ENCODE data around the gene GDF15. TPM values are rescaled to one million over a fixed set of nuclear protein-coding genes. Genes with fewer than 3 reads are reported as not detected.

GDF15 gene
- polyA plus RNA-seq, 6 donors from 2014 or later, result not detected

DNA sequence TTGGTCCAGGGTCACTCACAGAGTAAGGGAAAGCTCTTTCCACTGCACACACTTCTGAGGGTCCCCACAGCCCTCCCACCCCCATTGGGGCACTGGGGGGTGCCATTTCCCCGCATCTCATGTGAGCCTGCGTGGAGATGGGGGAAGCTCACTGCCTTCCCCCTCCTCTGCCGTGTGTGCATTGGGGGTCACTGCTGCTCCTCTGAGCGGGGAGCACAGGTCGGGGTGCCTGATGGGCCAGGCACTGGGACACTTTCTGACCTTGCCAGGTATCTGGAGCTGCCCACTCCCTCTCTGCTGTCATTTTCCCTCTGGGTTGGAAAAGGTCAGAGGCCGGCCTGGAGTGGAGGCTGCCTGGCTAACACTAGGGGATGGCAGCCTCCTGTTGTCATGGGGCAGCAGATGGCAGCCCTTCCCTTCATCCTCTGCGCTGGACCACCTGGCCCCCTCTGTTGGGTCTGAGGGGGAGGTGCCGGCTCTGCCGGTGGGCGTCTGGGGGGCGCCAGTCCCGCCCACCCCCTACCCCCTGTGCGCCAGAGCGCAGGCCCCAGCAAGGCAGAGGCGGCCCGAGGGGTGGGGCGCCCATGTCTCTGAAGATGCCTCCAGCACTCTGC, 42.3 kb downstream of the GDF15 start:
- DNase-seq, result no peak

DNA sequence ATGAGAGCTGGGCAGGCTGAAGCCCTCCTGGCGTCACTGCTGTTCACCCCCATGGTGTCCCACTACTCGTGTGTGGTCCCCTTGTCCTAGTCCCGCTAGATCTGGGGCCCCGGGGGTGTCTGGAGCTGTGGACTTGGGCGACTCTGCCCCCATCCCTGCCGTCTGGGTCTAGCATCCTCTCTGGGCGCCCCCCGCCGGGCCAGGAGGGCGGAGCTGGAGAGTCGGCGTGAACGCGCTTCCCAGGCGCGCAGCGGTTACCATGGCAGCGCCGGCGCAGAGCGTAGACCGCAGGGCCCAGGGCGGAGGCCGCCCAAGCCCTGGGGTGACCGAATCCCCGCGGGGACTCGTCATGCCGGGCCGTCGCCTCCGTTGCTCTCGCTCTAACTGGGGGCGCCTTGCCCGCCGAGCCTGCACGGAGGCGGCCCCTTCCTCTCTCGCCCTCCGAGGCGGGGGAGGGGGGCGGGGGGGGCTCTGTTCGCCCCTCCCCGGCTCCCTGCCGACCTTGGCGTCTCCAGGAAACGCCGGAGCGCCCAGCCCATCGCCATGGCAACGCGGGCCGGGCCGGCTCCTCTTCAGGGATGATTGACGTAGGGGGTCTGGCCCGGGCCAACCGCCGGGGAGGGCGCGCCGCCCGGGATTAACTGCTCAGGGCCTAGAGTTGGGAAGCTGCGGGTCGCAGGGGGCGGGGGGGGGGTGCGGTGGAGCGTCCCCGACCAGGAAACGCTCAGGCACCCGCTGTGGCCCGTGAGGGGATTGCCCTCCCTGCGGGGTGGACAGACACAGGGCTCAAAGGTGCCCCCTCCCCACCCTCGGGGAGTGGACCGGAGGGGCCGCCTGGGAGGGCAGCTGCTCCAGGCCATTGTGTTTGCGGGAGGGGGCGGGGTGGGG, 43.1 kb downstream of the GDF15 start:
- Mint-ChIP-seq H3K27ac (peak overlapping the region in 5 of 6 donors; percentile 10 to 96 (median 84)), H3K36me3 (no peaks in the 10 kb centered on the region), H3K4me3 (peak overlapping the region; percentile 15 to 80 (median 72)), H3K4me1 (peaks cover 14 to 35% (median 17%) of the 10 kb centered on the region in 3 donors), H3K9me3 (no peaks in the 10 kb centered on the region), H3K27me3 (no peaks in the 10 kb centered on the region)
- DNase-seq (peak; percentile 92), ATAC-seq (ENCODE audit: low read depth in 2 of 2) (peak; percentile 76 to 79)

More for the DNA sequence above, 42.3 kb downstream of the GDF15 start:
- Mint-ChIP-seq H3K4me1 (peaks cover 14 to 36% (median 17%) of the 10 kb centered on the region in 3 donors), H3K27ac (peak overlapping the region in 4 of 6 donors; percentile 61 to 86 (median 75)), H3K27me3 (no peaks in the 10 kb centered on the region), H3K36me3 (no peaks in the 10 kb centered on the region), H3K4me3 (peak overlapping the region in 6 of 8 donors; percentile 15 to 73 (median 66)), H3K9me3 (no peaks in the 10 kb centered on the region)
- no peak for ATAC-seq (ENCODE audit: low read depth in 2 of 2)

DNA sequence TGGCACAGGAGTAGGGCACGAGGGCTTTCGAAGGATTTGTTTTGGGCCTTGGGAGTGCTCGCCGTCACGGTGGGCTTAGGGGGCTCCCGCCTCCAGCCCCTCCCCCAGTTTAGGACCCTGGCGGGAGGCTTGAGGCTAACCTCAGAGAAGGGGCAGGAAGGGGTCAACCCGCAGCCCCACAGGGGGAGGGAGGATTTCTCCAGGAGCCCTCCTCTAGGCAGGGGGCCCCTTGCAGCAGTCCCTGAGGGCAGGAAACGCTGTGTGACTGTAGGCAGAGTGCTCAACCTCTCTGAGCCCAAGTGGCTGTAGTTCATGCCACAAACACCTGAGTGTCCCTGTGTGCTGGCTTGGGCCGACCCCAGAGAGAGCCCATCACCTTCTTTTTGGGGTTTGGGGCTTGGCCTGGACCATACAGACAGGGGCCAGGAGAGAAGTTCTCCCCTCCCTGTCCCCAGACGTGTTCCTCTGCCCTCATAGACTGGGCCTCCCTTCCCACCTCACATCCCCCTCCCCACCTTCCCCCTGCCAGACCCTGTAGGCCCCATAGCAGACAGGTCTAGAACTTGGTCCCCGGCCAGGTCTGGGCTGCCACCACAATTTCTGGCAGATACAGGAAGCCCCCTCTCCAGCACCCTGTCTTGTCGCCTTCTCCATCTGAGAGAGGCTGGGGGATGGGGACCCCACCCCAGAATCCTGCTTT, 43.9 kb downstream of the GDF15 start:
- no peak for DNase-seq
- no peaks in the 10 kb centered on the region for H3K27me3 Mint-ChIP-seq
- H3K4me1 Mint-ChIP-seq, result peaks cover 15 to 35% (median 22%) of the 10 kb centered on the region in 3 donors
- H3K4me3 Mint-ChIP-seq, result peak overlapping the region; percentile 55 to 88 (median 72)
- peak overlapping the region in 5 of 6 donors; percentile 44 to 96 (median 72) for H3K27ac Mint-ChIP-seq
- no peaks in the 10 kb centered on the region for H3K36me3 Mint-ChIP-seq
- ATAC-seq (ENCODE audit: low read depth in 2 of 2), result no peak
- no peaks in the 10 kb centered on the region for H3K9me3 Mint-ChIP-seq

DNA sequence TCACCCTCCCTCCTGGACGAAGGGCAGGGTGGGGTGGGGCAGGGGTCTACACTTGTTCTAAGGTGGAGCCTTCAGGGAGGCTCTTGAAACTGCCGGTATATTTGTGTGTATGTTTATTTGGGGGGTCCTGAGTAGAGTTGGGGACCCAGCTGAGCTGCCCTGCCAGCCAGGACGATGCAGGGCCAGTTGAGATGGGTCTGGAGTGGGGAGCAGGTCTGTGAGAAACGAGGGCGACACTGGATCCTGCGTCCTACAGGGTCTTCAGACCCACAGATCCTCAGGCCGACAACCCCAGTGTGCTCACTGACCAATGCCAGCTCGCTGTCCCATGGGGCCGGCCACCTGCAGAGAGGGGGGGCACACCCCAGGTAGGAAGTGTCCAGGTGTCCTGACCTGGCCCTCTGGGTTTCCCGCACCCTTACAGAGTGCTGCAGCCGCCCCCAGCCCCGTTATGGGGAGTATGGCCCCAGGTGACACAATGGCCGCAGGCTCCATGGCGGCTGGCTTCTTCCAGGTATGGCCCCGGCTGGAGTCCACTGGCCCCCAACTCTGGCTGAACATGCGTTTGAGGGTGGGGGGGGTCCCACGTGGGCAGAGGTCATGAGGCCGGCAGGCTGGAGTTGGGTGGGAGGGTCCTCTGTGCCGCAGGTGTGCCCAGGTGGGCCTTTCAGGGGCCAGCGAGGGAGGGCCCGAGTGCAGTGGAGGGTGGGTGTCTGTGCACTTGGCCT, 44.6 kb downstream of the GDF15 start:
- ATAC-seq (ENCODE audit: low read depth in 2 of 2) (no peak), DNase-seq (no peak)
- Mint-ChIP-seq H3K27ac (peak overlapping the region in 5 of 6 donors; percentile 34 to 91 (median 68)), H3K27me3 (no peaks in the 10 kb centered on the region), H3K4me1 (peaks cover 9 to 37% (median 22%) of the 10 kb centered on the region in 3 donors), H3K9me3 (no peaks in the 10 kb centered on the region), H3K36me3 (no peaks in the 10 kb centered on the region), H3K4me3 (peak overlapping the region in 7 of 8 donors; percentile 35 to 82 (median 61))

DNA sequence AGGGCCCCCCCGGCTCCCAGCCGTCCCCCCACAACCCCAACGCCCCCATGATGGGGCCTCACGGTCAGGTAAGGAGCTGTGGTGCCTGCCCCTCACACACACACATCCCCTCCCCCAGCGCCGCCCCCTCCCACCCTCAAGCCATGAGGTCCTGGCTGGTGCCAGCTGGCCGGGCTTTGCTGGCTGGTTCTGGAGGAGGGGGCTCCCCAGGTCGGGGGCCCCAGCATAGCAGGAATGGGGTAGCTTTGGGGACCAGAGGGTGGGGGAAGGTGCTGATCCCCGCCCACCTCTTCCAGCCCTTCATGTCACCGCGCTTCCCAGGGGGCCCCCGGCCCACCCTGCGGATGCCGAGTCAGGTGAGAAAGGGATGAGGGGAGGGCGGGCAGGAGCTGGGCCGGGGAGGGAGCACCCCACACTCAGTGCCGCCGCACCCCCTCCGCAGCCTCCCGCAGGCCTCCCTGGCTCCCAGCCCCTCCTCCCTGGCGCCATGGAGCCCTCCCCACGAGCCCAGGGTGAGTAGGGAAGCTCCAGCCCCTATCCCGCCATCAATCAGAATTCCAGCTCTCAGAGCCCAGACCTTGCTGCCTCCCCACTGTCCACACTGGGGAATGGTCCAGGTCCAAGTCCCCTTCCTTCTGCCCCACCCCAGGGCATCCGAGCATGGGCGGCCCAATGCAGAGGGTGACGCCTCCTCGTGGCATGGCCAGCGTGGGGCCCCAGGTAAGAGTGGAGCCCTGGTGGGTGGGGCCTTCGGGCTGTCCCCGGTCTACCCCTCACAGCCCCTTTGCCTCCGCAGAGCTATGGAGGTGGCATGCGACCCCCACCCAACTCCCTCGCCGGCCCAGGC, 45.6 kb downstream of the GDF15 start:
- Mint-ChIP-seq H3K27me3 (no peaks in the 10 kb centered on the region), H3K36me3 (no peaks in the 10 kb centered on the region), H3K4me1 (peaks cover 14 to 39% (median 25%) of the 10 kb centered on the region in 3 donors), H3K4me3 (peak overlapping the region in 7 of 8 donors; percentile 55 to 89 (median 65)), H3K27ac (peak overlapping the region in 3 of 6 donors; percentile 27 to 82 (median 70)), H3K9me3 (no peaks in the 10 kb centered on the region)
- no peak for ATAC-seq (ENCODE audit: low read depth in 2 of 2)
- no peak for DNase-seq

DNA sequence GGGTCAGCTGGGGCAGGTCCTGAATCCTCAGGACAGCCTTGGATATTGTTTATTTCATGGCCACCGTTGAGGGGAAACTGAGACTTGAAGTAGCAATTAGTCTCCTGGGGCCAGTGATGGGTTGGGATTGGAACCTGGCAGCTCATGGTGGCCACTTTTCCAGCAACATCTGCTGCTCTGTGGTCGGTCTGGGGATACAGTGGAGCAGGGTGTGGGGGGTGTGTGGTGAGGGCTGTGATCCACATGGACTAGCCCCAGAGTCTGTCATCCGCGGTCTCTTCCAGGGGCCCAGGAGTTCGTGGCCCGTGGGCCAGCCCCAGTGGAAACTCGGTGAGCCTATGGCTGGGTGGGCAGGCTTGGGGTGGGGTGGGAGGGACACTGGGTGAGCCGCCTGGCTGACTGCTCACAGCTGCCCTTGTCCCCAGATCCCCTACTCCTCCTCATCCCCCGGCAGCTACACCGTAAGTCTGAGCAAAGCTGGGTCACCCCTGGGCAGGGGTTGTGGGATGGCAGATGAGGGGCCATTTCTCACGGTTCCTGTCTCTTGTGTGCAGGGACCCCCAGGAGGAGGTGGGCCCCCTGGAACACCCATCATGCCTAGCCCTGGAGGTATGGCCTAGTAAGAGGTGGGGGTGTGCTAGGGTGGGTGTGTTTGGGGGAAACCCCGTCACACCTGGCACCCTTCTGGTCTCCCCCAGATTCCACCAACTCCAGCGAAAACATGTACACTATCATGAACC, 46.5 kb downstream of the GDF15 start:
- no peak for ATAC-seq (ENCODE audit: low read depth in 2 of 2)
- Mint-ChIP-seq H3K9me3 (no peaks in the 10 kb centered on the region), H3K27ac (peak overlapping the region in 4 of 6 donors; percentile 27 to 82 (median 50)), H3K4me1 (peaks cover 14 to 39% (median 25%) of the 10 kb centered on the region in 3 donors), H3K4me3 (peak overlapping the region; percentile 68 to 89 (median 80)), H3K36me3 (no peaks in the 10 kb centered on the region), H3K27me3 (no peaks in the 10 kb centered on the region)
- no peak for DNase-seq

DNA sequence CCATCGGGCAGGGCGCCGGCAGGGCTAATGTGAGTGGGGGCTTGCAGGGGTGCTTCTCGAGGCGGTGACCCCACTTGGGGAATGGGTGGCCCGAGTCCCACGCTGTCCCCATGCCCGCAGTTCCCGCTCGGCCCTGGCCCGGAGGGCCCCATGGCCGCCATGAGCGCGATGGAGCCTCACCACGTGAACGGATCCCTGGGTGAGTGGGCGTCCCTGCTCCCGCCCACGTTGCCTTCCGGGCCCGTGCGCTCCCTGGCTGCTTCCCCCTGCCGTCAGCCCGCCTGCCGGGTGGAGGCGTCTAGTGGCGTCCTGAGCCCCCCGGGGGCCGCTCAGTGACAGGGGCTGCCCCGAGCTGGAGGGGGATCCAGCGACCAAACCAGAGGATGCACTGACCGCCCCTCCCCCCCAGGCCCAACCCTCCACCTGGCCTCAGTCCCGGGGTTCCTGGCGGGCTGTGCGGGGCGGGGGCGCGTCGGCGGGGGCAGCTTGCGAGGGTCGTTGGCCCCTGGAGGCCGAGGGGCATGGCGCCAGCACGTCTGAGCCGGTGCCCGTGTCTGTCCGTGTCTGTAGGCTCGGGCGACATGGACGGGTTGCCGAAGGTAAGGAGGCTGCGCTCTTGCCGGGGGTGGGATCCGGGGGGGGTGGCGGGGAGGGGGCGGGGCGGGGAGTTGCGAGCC, 47.2 kb downstream of the GDF15 start:
- DNase-seq (peak; percentile 74), ATAC-seq (ENCODE audit: low read depth in 2 of 2) (peak; percentile 36 to 43)
- Mint-ChIP-seq H3K36me3 (no peaks in the 10 kb centered on the region), H3K27me3 (no peaks in the 10 kb centered on the region), H3K27ac (peak overlapping the region in 3 of 6 donors; percentile 34 to 77 (median 70)), H3K4me1 (peaks cover 14 to 39% (median 25%) of the 10 kb centered on the region in 3 donors), H3K9me3 (no peaks in the 10 kb centered on the region), H3K4me3 (peak overlapping the region; percentile 66 to 88 (median 75))

DNA sequence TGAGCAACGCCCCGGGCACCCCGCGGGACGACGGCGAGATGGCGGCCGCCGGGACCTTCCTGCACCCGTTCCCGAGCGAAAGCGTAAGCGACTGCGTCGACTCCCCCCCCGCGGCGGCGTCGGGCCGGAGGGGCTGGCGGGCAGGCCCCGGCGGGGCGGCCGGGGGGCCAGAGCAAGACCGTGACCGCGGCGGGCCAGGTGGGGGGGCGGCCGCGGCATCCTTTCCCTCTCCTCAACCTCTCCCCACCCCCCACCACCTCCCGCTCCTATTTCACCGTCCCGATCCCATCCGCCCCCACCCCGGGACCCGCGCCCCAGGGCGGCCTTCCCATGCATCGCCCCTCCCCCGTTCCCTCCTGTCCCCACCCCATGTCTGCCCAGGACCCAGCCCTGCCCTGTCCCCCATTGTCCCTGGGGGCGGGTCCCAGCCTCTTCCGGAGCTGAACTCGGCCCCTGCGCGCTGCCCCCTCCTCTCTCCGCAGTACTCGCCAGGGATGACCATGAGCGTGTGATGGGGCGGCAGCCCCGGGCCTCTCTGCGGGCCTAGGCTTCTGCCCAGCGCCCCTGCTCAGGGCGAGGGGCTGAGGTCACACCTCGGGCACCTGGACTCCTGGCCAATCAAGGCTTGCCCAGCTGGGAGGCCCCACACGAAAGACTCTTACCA, 47.9 kb downstream of the GDF15 start:
- Mint-ChIP-seq H3K4me1 (peaks cover 11 to 39% (median 26%) of the 10 kb centered on the region in 3 donors), H3K27me3 (no peaks in the 10 kb centered on the region), H3K27ac (peak overlapping the region in 3 of 6 donors; percentile 38 to 82 (median 56)), H3K9me3 (no peaks in the 10 kb centered on the region), H3K36me3 (no peaks in the 10 kb centered on the region), H3K4me3 (peak overlapping the region; percentile 75 to 89 (median 85))
- no peak for ATAC-seq (ENCODE audit: low read depth in 2 of 2)
- no peak for DNase-seq

DNA sequence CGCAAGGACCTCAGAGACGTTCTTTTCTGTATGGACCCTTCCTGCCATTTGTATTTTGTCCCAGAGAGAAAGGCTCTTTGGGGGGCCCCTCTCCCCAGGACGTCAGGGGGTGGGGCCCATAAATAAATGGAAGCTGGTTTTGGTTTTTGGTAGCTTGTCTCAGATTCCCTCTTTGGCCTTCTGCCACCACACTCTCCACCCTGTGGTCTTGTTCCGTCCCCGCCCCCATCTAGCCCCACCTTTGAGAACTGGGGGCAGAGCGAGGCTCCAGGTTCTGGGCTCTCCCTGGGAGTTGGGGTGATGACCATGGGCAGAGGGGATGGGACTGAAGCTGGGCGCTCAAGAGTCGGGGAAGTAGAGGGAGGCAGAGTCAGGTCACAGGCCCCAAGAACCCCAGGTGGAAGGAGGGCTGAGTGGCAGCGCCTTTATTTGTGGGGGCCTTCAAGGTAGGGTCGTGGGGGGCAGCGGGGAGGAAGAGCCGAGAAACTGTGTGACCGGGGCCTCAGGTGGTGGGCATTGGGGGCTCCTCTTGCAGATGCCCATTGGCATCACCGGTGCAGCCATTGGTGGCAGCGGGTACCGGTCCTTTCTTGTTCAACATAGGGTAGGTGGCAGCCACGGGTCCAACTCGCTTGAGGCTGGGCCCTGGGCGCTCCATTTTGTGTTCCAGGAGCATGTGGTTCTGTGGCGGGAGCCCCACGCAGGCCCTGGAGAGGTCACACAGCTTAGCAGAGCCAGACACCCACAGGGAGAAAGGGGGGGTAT, 48.6 kb downstream of the GDF15 start:
- no peaks in the 10 kb centered on the region for H3K9me3 Mint-ChIP-seq

DNA sequence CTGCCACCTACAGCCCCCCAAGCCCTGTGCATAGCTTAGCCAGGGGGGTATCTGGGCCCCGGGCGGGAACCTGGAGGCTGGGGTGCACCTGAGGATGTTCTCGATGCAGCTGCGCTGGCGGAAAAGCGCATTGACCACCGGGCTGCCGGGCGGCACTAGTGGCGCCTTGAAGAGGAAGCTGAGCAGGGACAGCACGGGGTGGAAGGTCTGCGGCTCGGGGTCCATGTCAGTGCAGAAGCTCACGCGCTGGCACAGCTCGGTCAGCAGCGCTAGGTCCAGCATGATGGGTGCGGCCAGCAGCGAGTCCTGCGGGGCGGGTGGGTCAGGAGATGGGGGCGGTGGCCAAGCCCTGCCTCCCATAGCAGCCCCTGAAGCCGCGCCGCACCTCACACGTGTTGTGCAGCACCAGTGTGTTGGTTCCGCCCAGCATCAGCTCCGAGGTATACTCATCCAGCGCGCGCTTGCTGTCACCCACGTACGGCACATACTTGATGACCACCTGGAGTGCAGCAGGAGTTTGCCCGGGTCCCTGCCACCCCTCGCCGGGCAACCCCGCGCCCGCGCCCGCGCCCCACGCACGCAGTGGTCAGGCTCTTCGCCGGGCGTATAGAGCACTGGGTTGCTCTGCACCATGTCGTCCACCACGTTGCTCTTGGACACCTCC, 49.4 kb downstream of the GDF15 start:
- H3K36me3 Mint-ChIP-seq, result no peaks in the 10 kb centered on the region
- no peaks in the 10 kb centered on the region for H3K27me3 Mint-ChIP-seq
- H3K9me3 Mint-ChIP-seq, result no peaks in the 10 kb centered on the region
- peak overlapping the region in 7 of 8 donors; percentile 80 to 89 (median 84) for H3K4me3 Mint-ChIP-seq
- H3K27ac Mint-ChIP-seq, result no peak overlapping the region
- DNase-seq (no peak), ATAC-seq (ENCODE audit: low read depth in 2 of 2) (no peak)
- peaks cover 13 to 31% (median 30%) of the 10 kb centered on the region in 3 donors for H3K4me1 Mint-ChIP-seq

More for the DNA sequence above, 48.6 kb downstream of the GDF15 start:
- ATAC-seq (ENCODE audit: low read depth in 2 of 2), result no peak
- H3K36me3 Mint-ChIP-seq, result no peaks in the 10 kb centered on the region
- peak overlapping the region; percentile 75 to 89 (median 85) for H3K4me3 Mint-ChIP-seq
- H3K4me1 Mint-ChIP-seq, result peaks cover 11 to 34% (median 33%) of the 10 kb centered on the region in 3 donors
- DNase-seq, result no peak
- peak overlapping the region in 4 of 6 donors; percentile 22 to 73 (median 52) for H3K27ac Mint-ChIP-seq
- no peaks in the 10 kb centered on the region for H3K27me3 Mint-ChIP-seq

Data from naive B cell (primary cell).